Upper lobe of right lung (tissue), 1 donor: ENCODE measurements around the gene ELMOD3. TPM values are rescaled to one million over a fixed set of nuclear protein-coding genes. Genes with fewer than 3 reads are reported as not detected.
"Not testable (repeated sequence)": the region's sequence is repeated elsewhere in the genome, so short reads cannot be mapped to it uniquely, and the experiment has no call there.

Experiments used
- ATAC-seq: fragments of 200-7000 bp; cut with Tn5 transposase; one replicate; pipeline ENCODE4 v1.9.1; 2020; ENCODE audit warnings: mild to moderate bottlenecking, moderate library complexity
- DNase-seq: peaks from one replicate; pipeline ENCODE4 v3.0.0-alpha.2; 2020
- H3K27ac ChIP-seq: fragments of 200-600 bp; one replicate; pipeline ENCODE4 v1.8.0; 2022
- H3K27me3 ChIP-seq: fragments of 200-600 bp; one replicate; pipeline ENCODE4 v1.8.0; 2022; ENCODE audit warnings: mild to moderate bottlenecking
- H3K36me3 ChIP-seq: fragments of 200-600 bp; one replicate; pipeline ENCODE4 v1.8.0; 2022
- H3K4me1 ChIP-seq: fragments of 200-600 bp; one replicate; pipeline ENCODE4 v1.8.0; 2022
- H3K4me3 ChIP-seq: fragments of 200-600 bp; one replicate; pipeline ENCODE4 v1.8.0; 2022; ENCODE audit warnings: mild to moderate bottlenecking
- H3K9me3 ChIP-seq: fragments of 200-600 bp; one replicate; pipeline ENCODE4 v1.8.0; 2022
- CTCF ChIP-seq: fragments of 200-600 bp; IDR thresholded peaks from one replicate; pipeline ENCODE4 v1.8.0; 2022; ENCODE audit warnings: antibody characterized with exemption
- intact Hi-C: fragments of 100-400 bp; cut with DNase I; formaldehyde crosslinking; loops from one replicate; pipeline ENCODE4 v1.11.0; 2022
- total RNA-seq: library from RNA; stranded (reverse); fragmentation: NEBNext Ultra II Directional; extraction: Animal tissue kit (Norgen Biotek cat#: 25700); gene quantifications from one replicate; pipeline ENCODE4 v1.2.1, GENCODE V29; 2021
- donor health status: DM: no; HTN: yes; CAD: no; lungs with severe emphysema.

Gene ELMOD3
- total RNA-seq, 1 donor from 2014 or later, result 22.0 TPM

- Histone ChIP-seq H3K4me1 (no peaks in the 10 kb centered on the region), H3K27ac (no peak overlapping the region), H3K27me3 (no peaks in the 10 kb centered on the region), H3K9me3 (no peaks in the 10 kb centered on the region), H3K4me3 (no peak overlapping the region), H3K36me3 (peaks cover 39% of the 10 kb centered on the region)
- ATAC-seq (no peak), DNase-seq (no peak)
- TF ChIP-seq CTCF, result no peak
- intact Hi-C loops, result no loop called here
Observed at GRCh38 chr2:85376291-85377065, 21.9 kb downstream of the ELMOD3 start.

- Histone ChIP-seq H3K9me3 (no peaks in the 10 kb centered on the region), H3K4me3 (no peak overlapping the region), H3K4me1 (no peaks in the 10 kb centered on the region), H3K27me3 (no peaks in the 10 kb centered on the region), H3K27ac (no peak overlapping the region), H3K36me3 (peaks cover 40% of the 10 kb centered on the region)
- no peak for DNase-seq
- no peak for ATAC-seq
- no peak for TF ChIP-seq CTCF
- intact Hi-C loops, result no loop called here
Observed at GRCh38 chr2:85377083-85377482, 22.5 kb downstream of the ELMOD3 start.

GRCh38 chr2:85378257-85378656, 23.7 kb downstream of the ELMOD3 start:
- peaks cover 40% of the 10 kb centered on the region for H3K36me3 ChIP-seq
- no peaks in the 10 kb centered on the region for H3K27me3 ChIP-seq
- H3K4me3 ChIP-seq, result no peak overlapping the region
- H3K9me3 ChIP-seq, result no peaks in the 10 kb centered on the region
- no peak overlapping the region for H3K27ac ChIP-seq
- H3K4me1 ChIP-seq, result no peaks in the 10 kb centered on the region
- ATAC-seq (no peak), DNase-seq (no peak)
- intact Hi-C loops, result no loop called here
- no peak for TF ChIP-seq CTCF

- ATAC-seq, result no peak
- TF ChIP-seq CTCF, result no peak
- Histone ChIP-seq H3K27me3 (no peaks in the 10 kb centered on the region), H3K4me1 (no peaks in the 10 kb centered on the region), H3K4me3 (no peak overlapping the region), H3K9me3 (no peaks in the 10 kb centered on the region), H3K27ac (no peak overlapping the region), H3K36me3 (peaks cover 54% of the 10 kb centered on the region)
- intact Hi-C loops, result no loop called here
- DNase-seq, result no peak
Observed at GRCh38 chr2:85380048-85380447, 25.5 kb downstream of the ELMOD3 start.

- ATAC-seq, DNase-seq, H3K4me1 ChIP-seq, H3K4me3 ChIP-seq, H3K27ac ChIP-seq, H3K27me3 ChIP-seq, intact Hi-C loops, H3K9me3 ChIP-seq: not testable (repeated sequence)
- H3K36me3 ChIP-seq, result peaks cover 57% of the 10 kb centered on the region
Observed at GRCh38 chr2:85383151-85383550, 28.6 kb downstream of the ELMOD3 start.

- peaks cover 57% of the 10 kb centered on the region for H3K36me3 ChIP-seq
- no peak overlapping the region for H3K4me3 ChIP-seq
- H3K9me3 ChIP-seq, result no peaks in the 10 kb centered on the region
- ATAC-seq (no peak), DNase-seq (no peak)
- H3K27me3 ChIP-seq, result no peaks in the 10 kb centered on the region
- intact Hi-C loops, result no loop called here
- no peak overlapping the region for H3K27ac ChIP-seq
- H3K4me1 ChIP-seq, result no peaks in the 10 kb centered on the region
- TF ChIP-seq CTCF, result no peak
Observed at GRCh38 chr2:85383850-85384249, 29.3 kb downstream of the ELMOD3 start.
